Pulmonary artery endothelial cell (primary cell): Measurements from ENCODE around the gene GBX1. TPM values are rescaled to one million over a fixed set of nuclear protein-coding genes. Genes with fewer than 3 reads are reported as not detected.

Experiments used
- DNase-seq: peaks from one replicate; pipeline ENCODE4 v3.0.0-alpha.2; 2011; ENCODE audit warnings: low read depth, low spot score
- total RNA-seq: library from RNA; depleted of rRNA; stranded (reverse); fragments of >200 nt; gene quantifications from 2 replicates; pipeline ENCODE4 v1.2.3, GENCODE V29; 2014

The GBX1 gene
- total RNA-seq, 1 donor from 2014 or later = not detected

DNA sequence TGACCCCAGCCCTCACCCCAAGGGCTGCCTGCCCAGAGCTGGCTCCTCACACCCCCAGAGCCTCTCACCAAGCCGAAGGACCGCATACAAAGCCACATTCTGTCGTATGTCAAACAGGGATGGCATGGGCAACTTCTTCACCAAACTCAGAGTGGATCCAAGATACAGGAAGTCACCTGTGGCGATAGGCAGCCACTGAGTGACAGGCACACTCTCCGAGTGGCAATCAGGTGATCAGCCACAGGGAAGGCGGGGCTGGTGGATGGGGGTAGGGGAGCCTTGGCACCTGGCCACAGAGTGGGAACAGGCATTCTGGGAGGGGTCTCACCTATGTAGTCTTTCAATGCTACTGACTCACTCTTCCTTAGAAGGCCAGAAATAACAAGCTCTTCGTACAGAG is 26.7 kb upstream of the GBX1 start:
- no peak for DNase-seq

DNA sequence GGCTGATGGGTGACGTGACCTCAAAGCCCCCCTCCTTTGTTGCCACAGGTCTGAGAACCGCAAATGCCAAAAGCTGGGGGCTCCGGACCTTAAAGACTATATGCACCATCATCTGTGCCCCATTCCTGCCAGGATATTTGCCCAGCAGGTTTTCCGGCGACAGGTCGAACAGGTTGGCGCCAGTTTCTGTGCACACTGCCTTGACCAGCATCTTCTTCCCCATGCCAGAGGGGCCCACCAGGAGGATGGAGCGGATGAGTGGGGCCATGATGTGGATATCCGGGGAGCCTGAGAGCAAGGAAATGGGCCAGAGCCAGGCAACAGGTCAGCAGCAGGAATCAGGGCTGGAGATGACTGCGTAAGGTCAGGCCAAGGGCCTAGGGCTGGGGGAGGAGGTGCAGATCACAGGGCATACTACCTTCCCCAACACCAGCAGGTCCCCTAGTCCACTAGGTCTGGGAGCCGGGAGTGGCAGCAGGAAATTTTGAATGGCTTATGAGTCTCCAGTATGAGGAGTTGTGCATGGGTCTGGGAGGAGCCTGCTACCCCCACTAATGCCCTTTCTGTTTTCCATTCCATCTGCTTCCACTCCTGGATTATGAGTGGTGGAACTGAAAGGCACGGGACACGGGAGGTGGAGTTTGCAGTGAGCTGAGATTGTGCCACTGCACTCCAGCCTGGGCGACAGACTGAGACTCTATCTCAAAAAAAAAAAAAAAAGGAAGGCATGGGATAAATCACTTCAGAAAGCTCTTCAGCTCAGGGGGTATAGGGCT is 25.9 kb upstream of the GBX1 start:
- no peak for DNase-seq

DNA sequence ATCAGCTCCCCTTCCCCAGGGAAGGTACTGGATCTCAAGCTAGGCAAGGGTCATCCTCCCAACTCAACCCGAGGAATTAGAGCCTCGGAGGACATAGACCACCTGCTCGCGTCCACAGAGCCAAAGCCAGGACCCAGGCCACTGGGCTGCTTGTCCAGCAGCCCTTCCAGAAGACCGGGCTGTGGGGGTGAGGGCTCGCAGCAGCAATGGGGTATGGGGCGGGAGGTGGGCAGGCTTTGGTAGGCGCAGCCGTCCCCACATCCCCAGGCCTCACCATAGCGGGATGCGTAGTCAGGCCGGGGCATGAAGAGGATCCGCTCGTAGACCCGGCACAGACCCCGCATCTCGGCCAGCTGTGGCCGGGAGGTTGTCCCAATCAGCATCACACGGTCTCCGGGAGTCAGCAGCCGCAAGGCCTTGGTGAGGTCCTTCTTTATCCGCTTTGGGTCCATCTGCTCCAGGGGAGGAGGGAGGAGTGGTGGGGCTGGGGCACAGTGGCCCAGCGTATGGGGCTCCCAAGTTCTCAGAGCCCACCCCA is 24.6 kb upstream of the GBX1 start:
- no peak for DNase-seq

DNA sequence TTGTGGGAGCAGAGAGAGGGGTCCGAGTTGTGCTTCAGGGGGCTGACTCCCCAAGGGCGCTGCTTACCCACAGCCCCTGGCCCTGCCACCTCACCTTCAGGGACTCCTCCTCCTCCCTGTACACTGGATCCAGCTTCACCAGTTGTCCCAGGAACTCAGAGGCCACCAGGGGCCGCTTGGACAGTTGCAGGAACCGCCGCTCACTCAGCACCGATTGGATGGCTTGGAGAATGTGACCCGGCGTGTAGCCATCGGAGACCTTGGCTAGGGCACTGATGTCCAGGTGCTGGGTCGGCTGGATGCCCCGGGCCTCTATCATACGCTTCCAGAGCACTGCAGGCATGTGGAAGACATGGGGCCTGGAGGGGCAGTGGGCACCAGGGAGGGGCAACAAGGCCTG is 24.1 kb upstream of the GBX1 start:
- DNase-seq = no peak

DNA sequence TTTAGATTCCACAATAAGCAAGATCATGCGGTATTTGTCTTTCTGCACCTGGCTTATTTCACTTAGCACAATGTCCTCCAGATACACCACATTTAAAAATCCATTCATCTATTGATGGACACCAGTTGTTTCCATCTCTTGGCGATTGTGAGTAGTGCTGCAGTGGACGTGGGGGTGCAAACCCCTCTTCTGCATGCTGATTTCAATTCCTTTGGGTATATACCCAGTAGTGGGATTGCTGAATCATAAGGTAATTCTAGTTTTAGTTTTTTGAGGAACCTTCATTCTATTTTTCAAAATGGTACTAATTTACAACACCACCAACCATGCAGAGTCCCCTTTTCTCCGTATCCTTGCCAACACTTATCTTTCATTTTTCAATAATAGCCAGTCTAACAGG is 21.5 kb upstream of the GBX1 start:
- DNase-seq = no peak

DNA sequence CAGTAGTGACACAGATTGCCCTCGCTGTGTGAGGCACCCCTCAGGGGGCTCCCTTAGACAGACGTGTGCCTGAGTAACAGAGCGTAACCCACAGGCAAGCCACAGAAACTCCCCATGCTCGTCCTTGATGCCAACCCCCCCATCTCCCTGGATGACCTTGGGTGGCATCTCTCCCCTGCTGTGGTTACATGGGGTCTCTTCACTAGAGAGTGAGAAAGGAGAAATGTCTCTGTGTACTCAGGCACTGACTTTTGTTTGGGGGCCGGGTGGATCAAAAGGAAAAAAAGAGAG is 20.7 kb upstream of the GBX1 start:
- no peak for DNase-seq

DNA sequence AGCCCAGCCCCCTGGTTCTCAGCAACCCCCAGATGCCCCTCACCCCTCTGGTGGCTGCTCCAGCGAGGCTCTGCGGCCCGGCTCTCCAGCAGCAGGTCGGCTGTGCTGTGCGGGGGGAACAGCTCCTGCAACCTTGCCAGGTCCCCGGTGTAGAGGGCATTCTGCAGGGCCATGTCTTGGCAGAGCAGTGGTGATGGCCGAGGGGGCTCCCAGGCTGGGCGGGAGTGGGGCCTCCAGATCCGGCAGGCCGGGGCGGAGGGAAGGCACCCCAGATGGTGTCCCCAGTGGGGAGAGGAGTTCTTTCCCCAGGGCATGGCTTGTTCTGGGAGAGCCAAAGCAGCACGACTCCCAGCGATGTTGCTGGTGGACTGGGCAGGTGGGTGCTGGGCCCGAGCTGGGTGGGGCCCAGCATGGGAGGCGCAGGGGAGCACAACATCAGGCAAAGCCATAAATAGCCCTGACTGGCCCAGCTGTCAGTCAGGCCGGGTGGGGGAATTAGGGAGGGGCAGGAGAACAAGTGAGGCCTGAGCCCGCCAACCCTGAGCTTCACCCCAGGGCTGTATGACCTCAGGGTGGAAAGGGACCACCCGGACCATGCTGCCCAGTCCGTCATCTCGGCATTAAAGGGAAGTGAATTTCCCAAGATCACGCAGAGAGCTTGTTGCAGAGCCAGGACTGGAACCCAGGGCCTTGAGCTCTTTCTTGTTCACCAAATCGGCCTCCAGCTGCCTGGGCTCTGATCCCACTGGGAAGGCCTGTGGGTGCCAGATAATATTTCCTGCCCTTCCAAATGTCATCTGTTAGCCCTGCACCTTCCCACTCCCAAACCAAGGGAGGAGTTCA is 20.1 kb upstream of the GBX1 start:
- no peak for DNase-seq

DNA sequence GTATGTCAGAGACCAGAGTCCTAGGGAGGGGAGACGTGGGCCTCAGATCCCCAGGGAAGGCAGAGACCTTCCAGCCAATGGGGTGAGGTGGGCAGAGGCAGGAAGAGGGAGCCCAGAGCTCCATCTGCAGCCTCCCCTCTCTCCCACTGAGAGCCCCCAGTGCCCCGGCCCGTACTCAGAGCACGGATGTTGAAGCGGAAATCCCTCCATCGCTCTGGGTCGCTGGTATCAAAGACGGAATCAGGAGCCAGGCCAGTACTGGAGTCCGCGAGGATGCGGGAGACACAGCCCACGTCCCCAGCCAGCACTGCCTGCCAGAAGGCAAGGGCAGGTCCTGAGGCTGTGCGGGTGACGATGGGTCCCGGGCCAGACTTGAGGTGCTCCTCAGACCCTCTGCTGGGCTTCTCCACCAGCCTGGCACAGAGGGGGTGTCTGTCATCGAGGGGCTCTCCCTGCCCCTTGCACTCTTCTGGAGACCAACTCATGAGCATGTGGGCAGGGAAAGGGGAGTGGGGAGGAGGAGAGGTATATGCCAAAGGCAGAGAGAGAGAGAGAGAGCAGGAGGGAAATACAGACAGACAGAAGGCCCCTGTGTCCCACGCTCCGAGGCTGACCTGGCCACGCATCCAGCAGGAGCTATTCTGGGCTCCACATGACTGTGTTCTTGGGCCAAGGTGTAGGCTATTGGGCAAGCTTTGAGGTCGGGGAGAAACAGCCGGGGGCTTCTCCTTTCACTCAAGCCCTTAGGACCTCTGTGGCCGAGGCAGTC is 19.3 kb upstream of the GBX1 start, which contains the start of gene ASB10:
TSS of gene ASB10 (minus strand) at position 611 of the 769 bp plus-strand sequence. CDS start at position 491, 120 bp downstream.
- DNase-seq = no peak

DNA sequence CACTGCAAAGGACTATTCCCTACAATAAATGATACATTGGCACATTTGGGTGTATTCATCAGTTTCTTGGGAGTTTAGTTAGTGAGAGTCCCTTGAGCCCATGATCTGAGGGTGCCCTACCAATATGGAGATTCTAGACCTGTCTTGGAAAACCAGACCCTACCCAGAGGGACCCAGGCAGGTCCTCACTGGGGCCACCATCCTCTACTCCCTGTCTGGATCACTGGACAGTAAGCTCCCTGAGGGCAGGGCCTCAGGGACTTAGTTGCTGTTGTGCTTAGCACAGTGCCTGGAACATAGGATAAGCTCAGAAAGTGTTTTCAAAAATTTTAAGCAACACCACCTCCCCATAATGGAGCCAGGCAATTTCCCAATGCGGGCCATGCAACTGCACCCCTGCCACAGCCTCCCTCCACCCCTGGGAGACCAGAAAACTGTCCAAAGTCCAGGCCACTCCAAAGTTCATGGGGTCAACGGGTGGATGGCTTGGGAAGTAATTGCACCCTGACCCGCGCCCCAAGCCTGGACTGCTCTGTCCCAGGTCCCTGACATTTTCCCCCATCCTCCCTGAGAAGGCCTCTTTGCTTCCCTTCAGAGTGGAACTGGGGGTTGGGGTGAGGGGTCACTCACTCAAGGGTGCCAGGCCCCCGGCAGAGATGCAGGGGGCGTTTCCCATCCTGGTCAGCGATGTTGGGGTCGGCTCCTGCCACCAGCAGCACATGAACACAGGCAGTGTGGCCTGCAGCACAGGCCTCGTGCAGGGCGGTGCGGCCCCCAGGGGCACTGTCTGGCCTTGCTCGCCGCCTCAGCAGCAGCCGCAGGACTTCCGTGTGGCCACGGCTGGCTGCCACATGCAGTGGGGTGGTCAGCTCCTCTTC is 18.5 kb upstream of the GBX1 start:
- DNase-seq = no peak

DNA sequence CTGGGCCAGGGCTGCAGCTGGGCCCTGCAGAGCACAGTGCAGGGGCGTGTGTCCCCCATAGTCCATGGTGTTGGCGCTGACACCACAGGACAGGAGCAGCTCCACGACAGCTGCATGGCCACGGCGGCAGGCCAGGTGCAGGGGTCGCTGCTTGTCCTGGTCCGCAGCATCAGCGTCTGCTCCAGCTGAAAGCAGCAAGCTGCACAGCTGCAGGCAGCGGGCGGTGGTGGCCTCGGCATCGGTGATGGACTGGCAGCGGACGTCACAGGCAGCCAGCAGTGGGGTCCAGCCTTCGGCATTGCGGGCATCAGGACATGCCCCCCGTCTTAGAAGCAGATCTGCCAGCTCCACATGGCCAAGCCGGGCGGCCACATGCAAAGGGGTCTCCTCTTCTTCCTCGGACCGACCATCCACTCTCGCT is 13.5 kb upstream of the GBX1 start:
- DNase-seq = no peak

DNA sequence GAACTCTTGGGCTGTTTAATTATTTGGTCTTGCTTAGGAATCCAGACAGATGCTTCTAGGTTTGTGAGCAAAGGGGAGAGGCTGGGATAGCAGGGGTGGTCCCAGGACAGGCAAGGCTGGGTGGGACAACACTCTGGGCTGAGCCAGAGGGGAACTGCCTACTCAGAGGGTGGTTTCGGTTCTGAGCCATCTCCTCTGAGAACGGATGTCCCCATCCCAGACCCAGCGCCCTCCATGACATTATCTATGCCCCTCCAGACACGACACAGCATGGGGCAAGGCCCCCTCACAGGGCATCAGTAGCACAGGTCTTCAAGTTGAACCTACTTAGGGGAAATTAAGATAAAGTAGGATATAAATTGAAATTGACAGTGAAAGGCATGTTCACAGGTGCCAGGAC is 12.5 kb upstream of the GBX1 start:
- no peak for DNase-seq

DNA sequence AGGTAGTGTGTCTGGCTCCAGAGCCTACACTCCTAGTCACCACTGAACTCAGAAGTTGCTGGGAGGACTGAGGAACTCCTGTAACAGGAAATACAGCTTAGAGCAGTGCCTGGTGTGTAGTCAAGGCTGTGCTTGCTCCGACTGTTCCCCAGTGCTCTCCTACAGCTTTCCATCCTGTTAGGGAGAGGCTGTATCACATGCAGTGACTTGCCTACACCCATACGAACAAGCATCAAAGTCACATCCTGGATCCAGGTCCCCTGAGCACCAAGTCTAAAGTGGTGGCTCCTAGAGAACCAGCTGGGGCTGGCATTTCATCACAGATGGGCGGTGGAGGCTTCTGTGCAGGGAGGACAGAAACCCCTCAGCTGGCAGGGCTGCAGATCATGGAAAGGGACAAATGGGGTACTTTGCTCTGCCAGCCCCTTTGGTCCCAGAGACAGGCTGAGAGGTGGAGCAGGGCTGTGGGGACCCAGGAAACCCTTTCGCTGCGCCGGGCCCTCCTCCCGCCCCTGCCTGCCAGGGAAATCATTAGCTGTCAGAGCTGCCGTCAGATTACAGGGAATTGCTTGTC is 11.9 kb upstream of the GBX1 start:
- no peak for DNase-seq

DNA sequence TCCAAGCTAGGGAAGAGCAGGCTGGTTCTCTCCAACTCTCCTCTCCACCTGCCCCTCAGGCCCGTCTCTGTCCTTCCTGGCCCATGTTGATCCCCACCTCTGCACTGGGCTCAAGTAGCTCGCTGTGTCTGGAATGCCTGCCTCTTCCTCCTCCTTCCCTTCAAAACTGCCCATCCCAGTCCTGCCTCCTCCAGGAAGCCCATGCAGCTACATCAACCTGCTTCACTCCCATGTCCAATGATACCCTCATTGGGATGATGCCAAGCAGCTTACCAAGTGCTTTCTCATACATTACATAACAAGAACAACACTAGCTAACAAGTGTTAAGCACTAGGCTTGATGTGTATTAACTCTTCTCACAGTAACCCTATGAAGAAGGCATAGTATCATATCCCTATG is 11.3 kb upstream of the GBX1 start:
- DNase-seq = no peak

DNA sequence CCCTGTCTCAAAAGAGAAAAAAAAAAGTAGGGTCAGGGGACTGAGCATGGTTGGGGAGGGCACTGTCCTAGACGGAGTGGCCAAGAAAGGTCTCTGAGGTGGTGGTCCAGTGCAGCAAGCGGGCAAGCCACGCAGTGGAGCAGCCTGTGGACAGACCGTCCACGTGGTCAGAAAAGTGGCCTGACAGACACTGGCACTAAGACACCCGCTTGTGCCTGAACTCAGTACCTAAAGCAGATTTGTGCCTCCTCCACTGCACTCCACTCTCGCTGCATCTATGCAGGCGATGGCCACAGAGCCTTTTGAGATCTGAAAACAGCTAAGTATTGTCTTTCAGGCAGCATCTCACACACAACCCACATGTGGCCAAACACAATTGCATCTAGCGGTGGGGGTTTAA is 10.7 kb upstream of the GBX1 start:
- DNase-seq = no peak

DNA sequence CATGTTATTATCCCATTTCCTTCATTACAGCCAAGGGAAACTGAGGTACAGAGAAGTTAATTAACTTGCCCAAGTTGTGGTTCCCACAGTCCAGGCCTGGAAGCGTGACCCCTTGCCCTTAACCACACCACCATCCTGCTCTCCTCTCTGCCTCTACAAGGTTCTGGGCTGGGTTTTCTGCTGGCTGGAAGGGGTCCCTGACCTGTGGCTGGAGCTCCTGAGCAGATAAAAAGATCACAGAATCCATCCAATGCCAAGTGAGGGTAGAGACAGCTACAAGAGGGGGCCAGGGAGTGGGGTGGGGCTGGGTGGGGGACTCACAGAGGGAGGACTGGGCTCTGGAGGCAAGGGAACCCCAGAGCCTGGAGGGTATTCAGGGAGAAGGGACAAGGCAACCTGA is 9.8 kb upstream of the GBX1 start:
- DNase-seq = no peak

DNA sequence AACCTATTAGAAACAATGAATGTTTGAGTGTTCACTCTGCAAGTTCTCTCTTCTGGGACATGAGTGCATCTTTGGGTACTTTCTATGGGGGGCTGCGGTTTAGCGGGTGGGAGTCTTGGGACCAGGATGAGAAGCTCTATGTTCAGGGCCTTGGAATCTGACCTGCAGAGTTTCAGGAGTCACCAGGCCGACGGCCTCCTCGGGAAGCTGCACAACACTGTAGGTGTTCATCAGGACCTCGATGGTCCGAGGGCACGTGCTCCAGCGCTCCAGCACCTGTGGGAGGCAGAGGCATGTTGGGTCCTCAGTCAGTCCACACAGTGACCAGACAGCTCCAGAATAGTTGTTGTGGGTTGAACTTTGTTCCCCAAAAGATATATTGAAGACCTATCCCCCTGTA is 8.9 kb upstream of the GBX1 start:
- DNase-seq = no peak

DNA sequence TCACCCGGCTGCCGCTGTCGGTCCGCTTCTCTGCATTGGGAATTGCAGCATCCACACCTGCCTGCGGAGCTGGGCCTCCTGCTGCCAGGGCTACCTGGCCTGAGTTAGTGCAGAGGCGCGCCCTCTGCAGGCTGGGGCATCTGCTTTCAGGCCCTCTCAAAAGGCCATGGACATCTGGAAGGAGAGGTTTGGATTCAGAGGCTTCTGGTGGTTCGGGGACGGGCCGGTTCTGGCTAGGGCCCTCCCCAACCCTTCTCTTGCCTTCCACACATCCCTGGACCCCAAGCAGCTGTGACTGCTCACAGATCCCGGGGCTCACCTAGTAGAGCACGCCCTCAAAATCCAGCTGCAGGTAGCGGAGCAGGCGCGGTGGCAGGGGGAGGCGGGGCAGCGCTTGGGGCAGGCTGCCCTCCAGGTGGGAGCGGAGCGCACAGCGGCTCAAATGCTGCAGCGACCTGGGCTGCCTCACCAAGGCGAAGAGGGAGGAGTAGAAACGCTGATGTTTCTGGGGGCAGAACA is 8.4 kb upstream of the GBX1 start:
- no peak for DNase-seq

DNA sequence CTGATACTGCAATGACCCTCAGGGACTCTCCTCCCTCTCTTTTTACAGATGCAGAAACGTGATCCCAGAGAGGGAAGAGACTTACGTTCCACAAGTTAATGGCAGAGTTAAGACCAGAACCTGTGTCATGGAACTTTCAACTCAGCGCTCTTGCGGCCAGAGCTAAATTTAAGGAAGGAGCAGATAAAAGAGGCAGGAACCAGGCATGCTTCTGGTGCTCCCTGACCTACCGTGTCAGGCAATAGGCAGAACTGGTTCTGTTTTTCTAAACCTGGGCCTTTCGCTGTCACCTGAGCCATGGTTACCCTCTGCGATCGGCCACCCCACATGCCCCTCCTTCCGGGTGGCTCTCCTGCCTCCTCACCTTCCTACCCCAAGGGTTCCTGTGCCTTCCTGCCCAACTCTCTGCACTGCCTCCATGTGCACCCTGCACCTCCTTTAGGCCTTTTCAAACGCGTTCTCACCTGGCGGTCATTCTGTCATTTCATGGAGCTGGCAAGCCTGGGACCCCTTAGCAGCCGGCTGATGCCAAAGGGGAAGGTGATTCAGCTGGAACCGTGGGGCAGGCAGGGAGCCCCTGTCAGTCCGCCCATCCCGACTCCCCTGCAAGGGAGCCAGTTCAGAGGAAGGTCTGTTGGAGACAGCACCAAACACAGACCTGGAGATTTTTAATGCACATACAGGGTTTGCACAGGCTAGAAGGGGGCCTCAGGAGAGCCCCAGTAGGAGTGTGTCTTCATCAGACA is 7.7 kb upstream of the GBX1 start:
- DNase-seq = no peak

DNA sequence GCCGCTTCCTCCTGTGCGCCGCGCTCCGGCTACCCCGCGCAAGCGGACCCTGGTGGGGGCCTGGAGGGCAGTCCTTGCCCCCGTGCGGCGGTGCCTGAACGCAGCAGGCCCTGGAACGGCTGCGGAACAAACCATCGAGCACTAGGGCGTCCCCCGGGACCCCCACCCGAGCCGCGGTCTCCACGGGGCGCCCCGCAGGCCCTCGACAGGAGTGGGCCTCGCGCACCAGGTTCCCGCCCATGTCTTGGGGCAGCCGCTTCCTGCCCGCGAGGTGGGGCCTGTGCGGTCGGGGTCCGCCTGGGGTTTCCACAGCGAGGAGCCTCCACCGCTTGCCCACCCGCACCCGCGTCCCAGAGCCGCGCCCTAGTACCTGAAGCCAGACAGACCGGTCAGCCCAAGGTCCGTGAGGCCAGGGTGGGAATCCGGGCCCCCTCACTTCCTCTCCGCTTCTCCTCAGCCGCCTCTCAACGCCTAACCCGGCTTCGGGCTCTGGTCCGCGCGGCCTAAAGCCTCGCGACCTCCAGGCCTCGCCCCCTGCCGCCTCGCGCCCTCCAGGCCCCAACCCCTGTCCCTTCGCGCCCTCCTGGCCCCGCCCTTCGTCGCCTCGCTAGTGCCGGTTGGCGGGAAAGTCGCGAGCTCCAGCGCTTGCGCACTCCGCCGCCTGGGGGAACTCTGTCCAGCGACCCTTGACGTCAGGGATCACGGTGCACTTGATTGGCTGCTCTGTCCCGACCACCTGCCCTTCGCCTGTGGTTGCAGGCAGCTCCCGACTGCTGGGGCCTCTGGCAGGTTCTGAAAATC is 7.0 kb upstream of the GBX1 start:
- DNase-seq = no peak
